A673 (cell line): ENCODE data around the gene MATN4. TPM values are rescaled to one million over a fixed set of nuclear protein-coding genes. Genes with fewer than 3 reads are reported as not detected.

Source experiments
- BruUV-seq: library from RNA; stranded (reverse); fragments of 400-500 nt; replicated peaks from 2 replicates; lab custom pipeline; 2021; lab: Mats Ljungman, UMichigan
- CTCF ChIA-PET: fragments of 300-600 bp; sonication (Branson Sonifier 250); formaldehyde crosslinking; loops from one replicate; lab custom pipeline; 2022; ENCODE audit warnings: antibody characterized with exemption; lab: Charles Lee
- POLR2A ChIA-PET: fragments of 300-600 bp; sonication (Branson Sonifier 250); formaldehyde crosslinking; loops from one replicate; lab custom pipeline; 2022; ENCODE audit warnings: antibody characterized with exemption; ENCODE audit not compliant: low non-redundant PET; lab: Charles Lee
- DNase-seq: peaks from one replicate; pipeline ENCODE4 v3.0.0-alpha.2; 2015; ENCODE audit warnings: low spot score
- H3K27ac ChIP-seq: fragments of 200-600 bp; sonication (generic); 2 replicates; pipeline ENCODE4 v1.5.1; 2016; ENCODE audit warnings: mixed run types, low read depth, mild to moderate bottlenecking, mixed read lengths, antibody characterized with exemption, low read length; ENCODE audit not compliant: poor library complexity, severe bottlenecking
- H3K27me3 ChIP-seq: fragments of 200-600 bp; sonication (generic); replicated peaks from 2 replicates; pipeline ENCODE4 v1.6.1; 2017; ENCODE audit warnings: mixed run types, low read depth, mild to moderate bottlenecking, mixed read lengths, antibody characterized with exemption, low read length; ENCODE audit not compliant: insufficient read depth, poor library complexity
- H3K36me3 ChIP-seq: fragments of 200-600 bp; sonication (generic); 2 replicates; pipeline ENCODE4 v1.6.1; 2016; ENCODE audit warnings: mixed run types, mild to moderate bottlenecking, mixed read lengths, antibody characterized with exemption, low read length; ENCODE audit not compliant: insufficient read depth, poor library complexity, severe bottlenecking
- H3K4me1 ChIP-seq: fragments of 200-600 bp; sonication (generic); 2 replicates; pipeline ENCODE4 v1.6.1; 2017; ENCODE audit warnings: mixed run types, mild to moderate bottlenecking, mixed read lengths, antibody characterized with exemption, low read length; ENCODE audit not compliant: insufficient read depth, poor library complexity, severe bottlenecking
- H3K4me3 ChIP-seq: fragments of 200-600 bp; sonication (generic); 2 replicates; pipeline ENCODE4 v1.5.1; 2016; ENCODE audit warnings: low read depth, mixed run types, mild to moderate bottlenecking, mixed read lengths, low read length; ENCODE audit not compliant: poor library complexity, severe bottlenecking
- H3K9me3 ChIP-seq: fragments of 200-600 bp; sonication (generic); 2 replicates; pipeline ENCODE4 v1.6.1; 2016; ENCODE audit warnings: mixed run types, low read depth, mild to moderate bottlenecking, mixed read lengths, antibody characterized with exemption, low read length; ENCODE audit not compliant: poor library complexity, severe bottlenecking
- EZH2 ChIP-seq: fragments of 200-600 bp; sonication (generic); IDR thresholded peaks from 2 replicates; pipeline ENCODE4 v1.6.1; 2017; ENCODE audit warnings: borderline replicate concordance, low read depth, mild to moderate bottlenecking, mixed read lengths, antibody characterized with exemption, low read length; ENCODE audit not compliant: poor library complexity, severe bottlenecking
- intact Hi-C: fragments of 100-400 bp; cut with micrococcal nuclease; formaldehyde crosslinking; loops from one replicate; pipeline ENCODE4 v1.10.0; 2022; ENCODE audit not compliant: unreplicated experiment
- total RNA-seq: library from RNA; stranded (reverse); gene quantifications from 2 replicates; pipeline ENCODE4 v1.2.3, GENCODE V29; 2021
- TF ChIP-seq, protein P1 (sequence below): fragments of 300-800, 200-600 bp; sonication (generic); conservative IDR thresholded peaks from 2 replicates; pipeline ENCODE4 v1.5.1; 2017; ENCODE audit warnings: low read depth, mild to moderate bottlenecking, antibody characterized with exemption, low read length, moderate library complexity, mixed read lengths

MATN4 gene
- total RNA-seq, 1 experiment from 2014 or later, result 0.28 TPM

DNA sequence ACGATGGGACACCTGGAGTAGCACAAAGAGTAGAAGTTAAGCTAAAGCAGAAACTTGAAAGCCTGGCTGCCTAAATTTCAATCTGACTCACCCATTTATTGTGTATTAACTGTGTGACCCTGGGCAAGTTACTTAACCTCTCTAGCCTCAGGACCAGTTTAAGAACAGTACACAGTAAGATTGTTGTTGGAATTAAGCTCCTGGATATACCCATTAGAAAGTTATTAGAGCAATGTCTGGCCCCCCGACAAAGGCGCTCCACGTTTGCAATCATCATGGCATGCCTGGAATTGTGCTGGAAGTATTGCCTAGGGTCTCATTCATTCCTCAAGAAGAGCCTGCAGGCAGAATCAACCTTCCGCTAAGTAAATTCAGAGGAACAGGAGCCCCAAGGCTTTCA, 38.8 kb upstream of the MATN4 start:
- ChIA-PET POLR2A (interaction anchor here (0.6 kb wide), 1 partner anchor 16 kb away, joined by 4 read pairs; the partner anchor contains the start of gene SYS1), CTCF (no interaction called here)
- DNase-seq, result no peak
- peak overlapping the region; percentile 65 for H3K4me3 ChIP-seq
- no peaks in the 10 kb centered on the region for H3K36me3 ChIP-seq
- H3K27me3 ChIP-seq, result no peaks in the 10 kb centered on the region
- no TSS peak for BruUV-seq
- peaks cover 47% of the 10 kb centered on the region for H3K4me1 ChIP-seq
- TF ChIP-seq, protein P1, sequence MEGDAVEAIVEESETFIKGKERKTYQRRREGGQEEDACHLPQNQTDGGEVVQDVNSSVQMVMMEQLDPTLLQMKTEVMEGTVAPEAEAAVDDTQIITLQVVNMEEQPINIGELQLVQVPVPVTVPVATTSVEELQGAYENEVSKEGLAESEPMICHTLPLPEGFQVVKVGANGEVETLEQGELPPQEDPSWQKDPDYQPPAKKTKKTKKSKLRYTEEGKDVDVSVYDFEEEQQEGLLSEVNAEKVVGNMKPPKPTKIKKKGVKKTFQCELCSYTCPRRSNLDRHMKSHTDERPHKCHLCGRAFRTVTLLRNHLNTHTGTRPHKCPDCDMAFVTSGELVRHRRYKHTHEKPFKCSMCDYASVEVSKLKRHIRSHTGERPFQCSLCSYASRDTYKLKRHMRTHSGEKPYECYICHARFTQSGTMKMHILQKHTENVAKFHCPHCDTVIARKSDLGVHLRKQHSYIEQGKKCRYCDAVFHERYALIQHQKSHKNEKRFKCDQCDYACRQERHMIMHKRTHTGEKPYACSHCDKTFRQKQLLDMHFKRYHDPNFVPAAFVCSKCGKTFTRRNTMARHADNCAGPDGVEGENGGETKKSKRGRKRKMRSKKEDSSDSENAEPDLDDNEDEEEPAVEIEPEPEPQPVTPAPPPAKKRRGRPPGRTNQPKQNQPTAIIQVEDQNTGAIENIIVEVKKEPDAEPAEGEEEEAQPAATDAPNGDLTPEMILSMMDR, result no peak
- H3K9me3 ChIP-seq, result no peaks in the 10 kb centered on the region
- no peak overlapping the region for H3K27ac ChIP-seq
- intact Hi-C loops, result no loop called here

DNA sequence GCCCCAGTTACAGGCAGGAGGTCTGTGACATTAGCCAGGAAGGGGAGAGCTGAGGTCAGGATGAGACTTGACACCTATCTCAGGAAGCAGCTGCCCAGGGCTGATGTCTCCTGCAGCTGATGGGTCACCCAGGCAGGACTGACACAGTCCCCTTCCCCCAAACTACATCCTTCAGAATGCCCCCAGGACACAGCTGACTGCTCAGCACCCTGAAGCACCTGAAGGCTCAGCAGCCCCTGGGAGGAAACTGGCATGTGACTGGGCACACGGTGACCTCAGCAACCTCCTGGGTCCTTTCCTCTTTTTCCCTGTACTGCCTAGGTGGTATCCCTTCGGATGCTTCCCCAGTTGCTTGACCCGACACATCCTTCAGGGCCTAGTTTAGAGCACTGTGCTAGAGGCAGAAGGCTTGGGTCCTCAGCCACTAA, 38.2 kb upstream of the MATN4 start:
- Histone ChIP-seq H3K4me3 (no peak overlapping the region), H3K27me3 (no peaks in the 10 kb centered on the region), H3K36me3 (no peaks in the 10 kb centered on the region), H3K27ac (no peak overlapping the region), H3K4me1 (peaks cover 47% of the 10 kb centered on the region), H3K9me3 (no peaks in the 10 kb centered on the region)
- CTCF ChIA-PET, result no interaction called here
- POLR2A ChIA-PET, result interaction anchor here (0.5 kb wide), 1 partner anchor 181 kb away, joined by 9 read pairs; no protein-coding TSS in a partner anchor
- no peak for TF ChIP-seq EZH2
- TF ChIP-seq, protein P1, result no peak
- intact Hi-C loops, result no loop called here
- no TSS peak for BruUV-seq
- DNase-seq, result no peak

DNA sequence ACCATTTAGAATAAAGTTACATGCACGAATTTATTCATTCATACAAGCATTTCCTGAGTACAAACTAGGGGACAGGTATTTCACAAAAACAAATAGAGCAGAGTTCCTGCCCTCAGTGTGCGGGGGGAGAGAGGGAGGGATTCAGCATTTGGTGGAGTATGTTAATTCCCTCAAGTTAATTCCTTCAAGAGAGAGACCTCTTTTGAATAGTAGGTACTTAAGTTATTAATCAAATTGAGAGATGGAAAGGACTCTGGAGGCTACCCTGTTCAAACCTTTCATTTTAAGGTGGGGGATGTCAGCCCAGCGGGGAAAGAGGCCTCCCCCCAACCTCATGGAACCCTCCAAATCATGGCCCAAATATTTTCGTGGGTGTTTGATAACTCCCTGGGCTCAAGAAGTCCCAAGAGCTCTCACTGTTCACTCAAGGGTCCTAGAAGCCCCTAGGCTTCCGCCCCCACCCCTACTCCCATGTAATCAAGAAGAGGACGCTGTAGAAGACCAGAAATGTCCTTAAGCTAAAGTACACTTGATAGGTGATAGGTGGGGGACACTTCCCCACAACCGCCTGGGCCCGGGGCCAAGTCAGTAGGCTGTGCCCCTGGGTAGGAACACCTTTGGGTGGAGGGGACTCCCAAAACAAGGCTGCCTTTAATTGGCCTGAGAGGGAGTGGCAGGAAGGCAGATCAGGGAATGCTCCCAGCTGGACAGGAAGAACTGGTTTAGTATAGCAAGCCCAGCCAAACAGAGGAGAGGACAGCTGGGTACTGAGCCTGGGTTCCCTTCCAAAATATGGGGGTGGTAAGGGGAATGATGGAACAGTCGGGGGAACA, 37.2 kb upstream of the MATN4 start:
- Histone ChIP-seq H3K9me3 (no peaks in the 10 kb centered on the region), H3K4me3 (no peak overlapping the region), H3K4me1 (peaks cover 47% of the 10 kb centered on the region), H3K36me3 (no peaks in the 10 kb centered on the region), H3K27ac (no peak overlapping the region), H3K27me3 (no peaks in the 10 kb centered on the region)
- POLR2A ChIA-PET, result no interaction called here
- CTCF ChIA-PET, result no interaction called here
- DNase-seq, result no peak
- BruUV-seq, result no TSS peak
- TF ChIP-seq EZH2, result no peak
- intact Hi-C loops, result no loop called here
